IMR-90 (cell line): Measurements from ENCODE around the gene RPS19. TPM values are rescaled to one million over a fixed set of nuclear protein-coding genes. Genes with fewer than 3 reads are reported as not detected.

ENCODE experiments used
- ATAC-seq: fragments of 200-7000 bp; cut with Tn5 transposase; 2 replicates; pipeline ENCODE4 v1.9.1; 2020; ENCODE audit warnings: low read depth, mild to moderate bottlenecking, moderate library complexity
- BruUV-seq: library from RNA; stranded (reverse); fragments of 400-500 nt; replicated peaks from 2 replicates; lab custom pipeline; 2021; lab: Mats Ljungman, UMichigan
- CTCF ChIA-PET: fragments of 300-600 bp; formaldehyde crosslinking; extraction: SDS; loops from one replicate; lab custom pipeline; 2021; ENCODE audit warnings: antibody characterized with exemption; lab: Yijun Ruan, JAX
- POLR2A ChIA-PET: fragments of 300-600 bp; sonication (Branson Sonifier 250); formaldehyde crosslinking; loops from one replicate; lab custom pipeline; 2022; ENCODE audit warnings: antibody characterized with exemption; ENCODE audit not compliant: unreplicated experiment; lab: Charles Lee
- DNase-seq: peaks from one replicate; pipeline ENCODE4 v3.0.0; 2013
- H2AFZ ChIP-seq: replicated peaks from 2 replicates; pipeline ENCODE3; 2013; ENCODE audit warnings: low read length, mild to moderate bottlenecking; ENCODE audit not compliant: poor library complexity
- H2AK5ac ChIP-seq: 2 replicates; pipeline ENCODE4 v1.6.1; 2013; ENCODE audit warnings: low read depth, low read length, inconsistent platforms
- H2AK9ac ChIP-seq: replicated peaks from 2 replicates; pipeline ENCODE3; 2013; ENCODE audit warnings: mild to moderate bottlenecking, low read depth, low read length, moderate library complexity; ENCODE audit not compliant: poor library complexity
- H2BK120ac ChIP-seq: 2 replicates; pipeline ENCODE4 v1.6.1; 2013; ENCODE audit warnings: low read depth, low read length, inconsistent platforms
- H2BK15ac ChIP-seq: 3 replicates; pipeline ENCODE4 v1.6.1; 2013; ENCODE audit warnings: low read depth, low read length, inconsistent platforms
- H2BK20ac ChIP-seq: 2 replicates; pipeline ENCODE4 v1.6.1; 2013; ENCODE audit warnings: low read depth, mild to moderate bottlenecking, inconsistent platforms, low read length, moderate library complexity
- H2BK5ac ChIP-seq: 2 replicates; pipeline ENCODE4 v1.6.1; 2013; ENCODE audit warnings: mild to moderate bottlenecking, low read depth, low read length, inconsistent platforms; ENCODE audit not compliant: poor library complexity, severe bottlenecking
- H3K14ac ChIP-seq: replicated peaks from 2 replicates; pipeline ENCODE4 v1.6.1; 2013; ENCODE audit warnings: low read depth, low read length, inconsistent platforms
- H3K18ac ChIP-seq: 2 replicates; pipeline ENCODE4 v1.6.1; 2013; ENCODE audit warnings: low read depth, low read length, control low read depth
- H3K23ac ChIP-seq: 2 replicates; pipeline ENCODE4 v1.6.1; 2013; ENCODE audit warnings: low read depth, low read length, inconsistent platforms
- H3K27ac ChIP-seq: 2 replicates; pipeline ENCODE4 v1.5.1; 2013; ENCODE audit warnings: mild to moderate bottlenecking, control low read depth, low read length; ENCODE audit not compliant: insufficient read depth
- H3K27me3 ChIP-seq: 2 replicates; pipeline ENCODE4 v1.6.1; 2013; ENCODE audit warnings: low read length; ENCODE audit not compliant: control insufficient read depth, insufficient read depth
- H3K36me3 ChIP-seq: 2 replicates; pipeline ENCODE4 v1.6.1; 2013; ENCODE audit warnings: low read length, mixed read lengths; ENCODE audit not compliant: control insufficient read depth, insufficient read depth
- H3K4ac ChIP-seq: 2 replicates; pipeline ENCODE4 v1.6.1; 2013; ENCODE audit warnings: low read depth, low read length, inconsistent platforms
- H3K4me1 ChIP-seq: 2 replicates; pipeline ENCODE4 v1.6.1; 2013; ENCODE audit warnings: low read length, mixed read lengths; ENCODE audit not compliant: control insufficient read depth, insufficient read depth
- H3K4me2 ChIP-seq: 2 replicates; pipeline ENCODE4 v1.6.1; 2013; ENCODE audit warnings: low read depth, mild to moderate bottlenecking, control low read depth, low read length, moderate library complexity
- H3K4me3 ChIP-seq: 2 replicates; pipeline ENCODE4 v1.5.1; 2013; ENCODE audit warnings: low read depth, mild to moderate bottlenecking, control low read depth, low read length, moderate library complexity; ENCODE audit not compliant: insufficient read depth
- H3K56ac ChIP-seq: 2 replicates; pipeline ENCODE4 v1.6.1; 2013; ENCODE audit warnings: low read length, inconsistent platforms; ENCODE audit not compliant: insufficient read depth; ENCODE audit errors: extremely low read depth
- H3K79me1 ChIP-seq, 2 experiments: 2 replicates each; pipeline ENCODE4 v1.6.1; 2013; ENCODE audit warnings: low read length in 2 of 2, inconsistent platforms in 1 of 2, low read depth in 1 of 2
- H3K9ac ChIP-seq: 2 replicates; pipeline ENCODE4 v1.6.1; 2013; ENCODE audit warnings: low read depth, low read length, control low read depth
- H3K9me1 ChIP-seq: 2 replicates; pipeline ENCODE4 v1.6.1; 2013; ENCODE audit warnings: low read length, inconsistent platforms; ENCODE audit not compliant: insufficient read depth
- H3K9me3 ChIP-seq: 2 replicates; pipeline ENCODE4 v1.6.1; 2013; ENCODE audit warnings: low read length; ENCODE audit not compliant: control insufficient read depth, insufficient read depth
- H4K20me1 ChIP-seq: 2 replicates; pipeline ENCODE4 v1.6.1; 2013; ENCODE audit warnings: low read length, inconsistent platforms; ENCODE audit not compliant: insufficient read depth
- H4K5ac ChIP-seq: 2 replicates; pipeline ENCODE4 v1.6.1; 2013; ENCODE audit warnings: mild to moderate bottlenecking, low read depth, low read length, control low read depth
- H4K8ac ChIP-seq, 2 experiments: 2 replicates each; pipeline ENCODE4 v1.6.1; 2013; ENCODE audit warnings: low read depth in 2 of 2, low read length in 2 of 2, control low read depth in 1 of 2, inconsistent platforms in 1 of 2
- H4K91ac ChIP-seq: 2 replicates; pipeline ENCODE4 v1.6.1; 2013; ENCODE audit warnings: low read depth, low read length, inconsistent platforms; ENCODE audit not compliant: insufficient read depth
- CEBPB ChIP-seq: IDR thresholded peaks from 2 replicates; pipeline ENCODE4 v1.6.1; 2012; ENCODE audit warnings: low read depth, low read length, improper control_type of control experiment
- CHD1 ChIP-seq: IDR thresholded peaks from 2 replicates; pipeline ENCODE4 v1.6.1; 2012; ENCODE audit warnings: low read depth, low read length, improper control_type of control experiment
- CTCF ChIP-seq: conservative IDR thresholded peaks from 2 replicates; pipeline ENCODE4 v1.5.1; 2012; ENCODE audit warnings: mild to moderate bottlenecking, low read depth, low read length, improper control_type of control experiment
- ELK1 ChIP-seq: fragments of 150-350 bp; IDR thresholded peaks from 2 replicates; pipeline ENCODE4 v1.6.1; 2016; ENCODE audit warnings: low read depth, mild to moderate bottlenecking, low read length, moderate library complexity, borderline replicate concordance
- FOS ChIP-seq: fragments of 150-350 bp; IDR thresholded peaks from 2 replicates; pipeline ENCODE4 v1.6.1; 2016; ENCODE audit warnings: low read depth, low read length
- MAZ ChIP-seq: IDR thresholded peaks from 2 replicates; pipeline ENCODE4 v1.6.1; 2012; ENCODE audit warnings: low read depth, mild to moderate bottlenecking, low read length, improper control_type of control experiment, moderate library complexity, borderline replicate concordance
- MXI1 ChIP-seq: IDR thresholded peaks from 2 replicates; pipeline ENCODE4 v1.6.1; 2012; ENCODE audit warnings: low read depth, mild to moderate bottlenecking, low read length, moderate library complexity, borderline replicate concordance
- NFE2L2 ChIP-seq: fragments of 150-350 bp; IDR thresholded peaks from 2 replicates; pipeline ENCODE4 v1.6.1; 2016; ENCODE audit warnings: low read depth, mild to moderate bottlenecking, low read length
- RAD21 ChIP-seq: IDR thresholded peaks from 2 replicates; pipeline ENCODE4 v1.6.1; 2012; ENCODE audit warnings: low read length, improper control_type of control experiment
- RCOR1 ChIP-seq: IDR thresholded peaks from 2 replicates; pipeline ENCODE4 v1.6.1; 2012; ENCODE audit warnings: mild to moderate bottlenecking, low read length, improper control_type of control experiment; ENCODE audit not compliant: insufficient replicate concordance
- RFX5 ChIP-seq: IDR thresholded peaks from 2 replicates; pipeline ENCODE4 v1.8.0; 2012; ENCODE audit warnings: low read depth, mild to moderate bottlenecking, low read length, moderate library complexity
- SMC3 ChIP-seq: fragments of 150-350 bp; IDR thresholded peaks from 2 replicates; pipeline ENCODE4 v1.6.1; 2016; ENCODE audit warnings: low read depth, mild to moderate bottlenecking, antibody characterized with exemption, low read length, moderate library complexity
- USF2 ChIP-seq: fragments of 150-350 bp; IDR thresholded peaks from 2 replicates; pipeline ENCODE4 v1.6.1; 2017; ENCODE audit warnings: mild to moderate bottlenecking, antibody characterized with exemption, low read length, low read depth
- WGBS, 2 experiments: methylation state at CpG; one replicate each; pipeline versions ENCODE4 v1.1.5 to v1.1.7; 2013; ENCODE audit warnings: missing lambda C conversion rate in 2 of 2; ENCODE audit not compliant: insufficient read length in 1 of 2; ENCODE audit errors: extremely low coverage in 2 of 2; 5-methylcytosine and 5-hydroxymethylcytosine counted together
- dilution Hi-C: fragments of 300-500 bp; cut with HindIII; formaldehyde crosslinking; loops from one replicate; pipeline ENCODE4 v1.14.3; 2018; ENCODE audit warnings: low sequenced_read_pairs; ENCODE audit not compliant: unreplicated experiment
- in situ Hi-C: fragments of 300-500 bp; cut with MboI; formaldehyde crosslinking; loops from 3 replicates; pipeline ENCODE4 v1.14.3; 2019; ENCODE audit warnings: low sequenced_read_pairs, inconsistent platforms, mixed read lengths
- intact Hi-C: fragments of 100-400 bp; cut with micrococcal nuclease; formaldehyde crosslinking; loops from 2 replicates; pipeline ENCODE4 v1.10.0; 2022
- polyA plus RNA-seq, 3 experiments: library from polyadenylated mRNA; depleted of rRNA; stranded (reverse); fragments of >200 nt; gene quantifications; 2 replicates each; pipeline ENCODE4 v1.2.3, GENCODE V29; 2012; ENCODE audit warnings: low replicate concordance in 1 of 3
- total RNA-seq: library from RNA; depleted of rRNA; stranded (reverse); fragments of >200 nt; gene quantifications from 2 replicates; pipeline ENCODE4 v1.2.3, GENCODE V29; 2012

Gene RPS19
- total and polyA plus RNA-seq, 2 of the 4 experiments (the other 2 are of a cell fraction), result 230 to 3,988 TPM

GRCh38 chr19:41872775-41873647 is 13.0 kb downstream of the RPS19 start:
- H3K9me3 ChIP-seq, result no peaks in the 10 kb centered on the region
- H4K20me1 ChIP-seq, result peaks cover 56% of the 10 kb centered on the region
- H2BK120ac ChIP-seq, result no peak overlapping the region
- H4K5ac ChIP-seq, result no peak overlapping the region
- no peak overlapping the region for H4K8ac ChIP-seq
- H2AK9ac ChIP-seq, result peak overlapping the region; percentile 91
- H3K9me1 ChIP-seq, result no peaks in the 10 kb centered on the region
- H2BK15ac ChIP-seq, result no peak overlapping the region
- H3K4me3 ChIP-seq, result no peak overlapping the region
- H3K27me3 ChIP-seq, result peaks cover 9% of the 10 kb centered on the region; the same call in 1 of the 2 replicates
- peaks cover 1% of the 10 kb centered on the region; the same call in 1 of the 2 replicates for H3K4me1 ChIP-seq
- no peak overlapping the region for H3K27ac ChIP-seq
- no peak overlapping the region for H3K9ac ChIP-seq
- H2BK20ac ChIP-seq, result no peak overlapping the region
- WGBS, 2 experiments, result 60% methylated on average over 8 of the region's 18 CpGs; no CpG with 5 or more reads in 1 of the 2 experiments
- H3K23ac ChIP-seq, result no peak overlapping the region
- no peak overlapping the region for H2BK5ac ChIP-seq
- H3K4me2 ChIP-seq, result no peak overlapping the region
- no peak overlapping the region for H3K18ac ChIP-seq
- no peak overlapping the region for H2AFZ ChIP-seq
- ATAC-seq (peak; percentile 62), DNase-seq (peak; percentile 59)
- intact Hi-C loops (loop anchor here (1.0 kb wide), 1 partner anchor 78 kb away; no protein-coding TSS in a partner anchor), dilution Hi-C loops (no loop called here), in situ Hi-C loops (no loop called here)
- POLR2A ChIA-PET, result interaction anchor here (1.7 kb wide), 1 partner anchor 13 kb away, joined by 7 read pairs; the partner anchor contains the start of gene RPS19
- no peak overlapping the region for H2AK5ac ChIP-seq
- no peak overlapping the region for H3K4ac ChIP-seq
- CTCF ChIA-PET, result interaction anchor here (1.5 kb wide), 1 partner anchor 8 kb away, joined by 6 read pairs; no protein-coding TSS in a partner anchor
- peaks cover 9 to 25% of the 10 kb centered on the region in 2 experiments for H3K79me1 ChIP-seq
- H3K36me3 ChIP-seq, result peaks cover 42% of the 10 kb centered on the region
- no peak overlapping the region for H3K56ac ChIP-seq
- no peak overlapping the region for H4K91ac ChIP-seq
- no peak overlapping the region for H3K14ac ChIP-seq
- BruUV-seq, result no TSS peak
- no peak for TF ChIP-seq RFX5
- peak; percentile 60 for TF ChIP-seq RAD21
- no peak for TF ChIP-seq ELK1
- TF ChIP-seq USF2, result no peak
- TF ChIP-seq MXI1, result no peak
- no peak for TF ChIP-seq RCOR1
- no peak for TF ChIP-seq CHD1
- no peak for TF ChIP-seq NFE2L2
- TF ChIP-seq CTCF, result peak; percentile 55
- 0 out of 2 replicates have a peak, but pooled peaks have one; percentile 35 for TF ChIP-seq MAZ
- TF ChIP-seq SMC3, result peak; percentile 50
- TF ChIP-seq CEBPB, result no peak
- TF ChIP-seq FOS, result no peak
